ENCODE data around the gene EPHA5. TPM values are rescaled to one million over a fixed set of nuclear protein-coding genes. Genes with fewer than 3 reads are reported as not detected.

The EPHA5 gene
- total and polyA plus RNA-seq, 7 donors = 0.01 to 0.06 (median 0.01) TPM; not detected in 4

DNA sequence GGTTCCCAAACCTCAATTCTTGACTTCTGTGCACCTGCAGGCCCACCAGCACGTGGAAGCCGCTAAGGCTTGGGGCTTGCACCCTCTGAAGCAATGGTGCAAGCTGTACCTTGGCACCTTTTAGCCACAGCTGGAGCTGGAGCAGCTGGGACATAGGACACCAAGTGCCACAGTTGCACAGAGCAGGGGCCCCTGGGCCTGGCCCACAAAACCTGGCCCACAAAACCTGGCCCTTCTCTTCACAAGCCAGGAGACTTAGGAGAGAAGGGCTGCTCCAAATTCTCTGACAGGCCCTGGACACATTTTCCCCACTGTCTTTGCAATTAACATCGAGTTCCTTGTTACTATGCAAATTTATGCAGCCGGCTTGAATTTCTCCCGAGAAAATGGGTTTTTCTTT is 197.8 kb downstream of the EPHA5 start:
- no peak for DNase-seq
- Histone ChIP-seq H3K4me3 (no peak overlapping the region), H3K27me3 (ENCODE audit: insufficient read depth in 3 of 3, low read length in 2 of 3) (no peaks in the 10 kb centered on the region), H3K4me1 (no peaks in the 10 kb centered on the region), H3K9me3 (no peaks in the 10 kb centered on the region), H3K27ac (no peak overlapping the region), H3K36me3 (ENCODE audit: insufficient read depth in 1 of 2, low read depth in 1 of 2) (no peaks in the 10 kb centered on the region)
- WGBS, 3 donors = 84 to 89% (median 88%) methylated on average over 5 of the region's 5 CpGs
- TF ChIP-seq, protein P1, sequence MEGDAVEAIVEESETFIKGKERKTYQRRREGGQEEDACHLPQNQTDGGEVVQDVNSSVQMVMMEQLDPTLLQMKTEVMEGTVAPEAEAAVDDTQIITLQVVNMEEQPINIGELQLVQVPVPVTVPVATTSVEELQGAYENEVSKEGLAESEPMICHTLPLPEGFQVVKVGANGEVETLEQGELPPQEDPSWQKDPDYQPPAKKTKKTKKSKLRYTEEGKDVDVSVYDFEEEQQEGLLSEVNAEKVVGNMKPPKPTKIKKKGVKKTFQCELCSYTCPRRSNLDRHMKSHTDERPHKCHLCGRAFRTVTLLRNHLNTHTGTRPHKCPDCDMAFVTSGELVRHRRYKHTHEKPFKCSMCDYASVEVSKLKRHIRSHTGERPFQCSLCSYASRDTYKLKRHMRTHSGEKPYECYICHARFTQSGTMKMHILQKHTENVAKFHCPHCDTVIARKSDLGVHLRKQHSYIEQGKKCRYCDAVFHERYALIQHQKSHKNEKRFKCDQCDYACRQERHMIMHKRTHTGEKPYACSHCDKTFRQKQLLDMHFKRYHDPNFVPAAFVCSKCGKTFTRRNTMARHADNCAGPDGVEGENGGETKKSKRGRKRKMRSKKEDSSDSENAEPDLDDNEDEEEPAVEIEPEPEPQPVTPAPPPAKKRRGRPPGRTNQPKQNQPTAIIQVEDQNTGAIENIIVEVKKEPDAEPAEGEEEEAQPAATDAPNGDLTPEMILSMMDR (IDR thresholded peaks at IDR 0.05) = no peak
- intact Hi-C loops (cut with DNase I) = no loop called here
- ATAC-seq = no peak

DNA sequence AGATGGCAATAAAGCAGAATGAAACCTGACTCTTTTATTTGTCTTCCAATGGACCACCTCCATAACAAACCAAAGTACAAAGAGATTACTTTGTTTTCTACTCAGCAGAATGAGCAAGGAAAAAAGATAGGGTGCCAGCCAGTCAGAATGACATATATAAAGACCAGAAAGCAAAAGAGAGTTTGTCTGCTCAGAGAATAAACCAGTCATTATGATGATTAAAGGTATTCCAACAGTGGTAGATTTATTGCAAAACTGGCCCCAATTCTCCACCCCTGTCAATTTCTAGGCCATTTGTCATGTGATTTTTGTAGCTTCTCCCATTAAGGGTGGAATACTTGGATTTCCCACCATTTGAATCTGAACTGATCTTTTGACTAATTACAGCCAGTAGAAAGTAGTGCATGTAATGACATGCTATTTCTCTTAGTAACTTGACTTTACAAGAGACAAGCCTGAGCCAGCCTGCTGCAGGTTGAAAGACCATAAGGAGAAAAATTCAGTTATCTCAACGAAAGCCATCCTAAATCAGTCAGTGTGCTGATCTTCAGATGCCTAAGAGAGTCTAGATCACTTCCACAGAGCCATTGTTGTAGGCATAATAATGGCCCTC is 203.1 kb downstream of the EPHA5 start:
- no peaks in the 10 kb centered on the region for H3K9me3 ChIP-seq
- 38 to 47% (median 42%) methylated on average over 1 of the region's 1 CpG for WGBS, 3 donors
- TF ChIP-seq, protein P1 (IDR thresholded peaks at IDR 0.05) = no peak
- no peaks in the 10 kb centered on the region for H3K27me3 ChIP-seq (ENCODE audit: insufficient read depth in 3 of 3, low read length in 2 of 3)
- intact Hi-C loops (cut with DNase I) = no loop called here
- no peaks in the 10 kb centered on the region for H3K36me3 ChIP-seq (ENCODE audit: insufficient read depth in 1 of 2, low read depth in 1 of 2)
- no peak overlapping the region for H3K4me3 ChIP-seq
- no peaks in the 10 kb centered on the region for H3K4me1 ChIP-seq
- ATAC-seq = no peak
- H3K27ac ChIP-seq = no peak overlapping the region
- no peak for DNase-seq

DNA sequence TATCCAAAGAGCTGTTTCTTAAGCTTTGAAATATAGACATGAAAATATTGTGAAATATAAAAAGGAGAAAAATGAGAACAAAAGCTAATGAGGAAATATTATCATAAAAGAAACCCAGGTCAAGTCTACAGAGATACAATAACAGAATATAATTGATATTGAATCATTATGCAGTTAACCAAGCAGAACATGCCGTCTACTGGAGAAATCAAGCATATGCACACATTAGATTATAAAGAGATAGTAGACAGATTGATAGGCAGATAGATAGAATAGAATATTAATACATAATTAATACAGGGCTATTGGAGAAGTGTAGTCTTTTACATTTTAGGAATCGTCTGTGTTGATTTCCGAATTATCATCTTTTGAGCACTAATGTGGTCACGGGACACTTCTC is 208.5 kb downstream of the EPHA5 start:
- ATAC-seq = no peak

DNA sequence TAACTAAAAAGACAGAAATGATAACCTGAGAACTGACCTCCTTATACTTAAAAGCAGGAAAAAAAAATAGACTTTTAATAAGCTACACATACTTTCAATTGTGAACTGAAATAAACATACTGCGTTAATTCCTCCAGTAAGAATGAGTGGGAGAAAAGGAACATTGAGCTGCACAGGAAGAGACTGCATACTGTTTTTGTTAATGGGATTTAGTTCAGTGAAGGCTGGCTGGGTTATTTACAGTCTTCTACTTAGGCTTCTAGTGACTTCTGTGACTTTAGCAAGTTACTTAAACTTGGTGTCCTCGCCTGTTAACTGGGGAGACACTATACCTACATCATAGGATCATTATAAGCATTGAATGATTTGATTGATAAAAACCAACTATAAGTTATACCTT is 213.3 kb downstream of the EPHA5 start:
- no peaks in the 10 kb centered on the region for H3K4me1 ChIP-seq
- TF ChIP-seq, protein P1 (IDR thresholded peaks at IDR 0.05) = no peak
- H3K9me3 ChIP-seq = no peaks in the 10 kb centered on the region
- H3K4me3 ChIP-seq = no peak overlapping the region
- intact Hi-C loops (cut with DNase I) = no loop called here
- no peak for DNase-seq
- no peaks in the 10 kb centered on the region for H3K36me3 ChIP-seq (ENCODE audit: insufficient read depth in 1 of 2, low read depth in 1 of 2)
- 74 to 79% (median 78%) methylated on average over 2 of the region's 2 CpGs for WGBS, 3 donors
- H3K27ac ChIP-seq = no peak overlapping the region
- ATAC-seq = no peak
- no peaks in the 10 kb centered on the region for H3K27me3 ChIP-seq (ENCODE audit: insufficient read depth in 3 of 3, low read length in 2 of 3)

More for the DNA sequence above, 208.5 kb downstream of the EPHA5 start:
- Histone ChIP-seq H3K27ac (no peak overlapping the region), H3K4me1 (no peaks in the 10 kb centered on the region), H3K4me3 (no peak overlapping the region), H3K36me3 (ENCODE audit: insufficient read depth in 1 of 2, low read depth in 1 of 2) (no peaks in the 10 kb centered on the region), H3K27me3 (ENCODE audit: insufficient read depth in 3 of 3, low read length in 2 of 3) (no peaks in the 10 kb centered on the region), H3K9me3 (no peaks in the 10 kb centered on the region)
- TF ChIP-seq, protein P1 (IDR thresholded peaks at IDR 0.05) = no peak
- intact Hi-C loops (cut with DNase I) = no loop called here
- no peak for DNase-seq
- 78 to 87% (median 84%) methylated on average over 4 of the region's 4 CpGs for WGBS, 3 donors

DNA sequence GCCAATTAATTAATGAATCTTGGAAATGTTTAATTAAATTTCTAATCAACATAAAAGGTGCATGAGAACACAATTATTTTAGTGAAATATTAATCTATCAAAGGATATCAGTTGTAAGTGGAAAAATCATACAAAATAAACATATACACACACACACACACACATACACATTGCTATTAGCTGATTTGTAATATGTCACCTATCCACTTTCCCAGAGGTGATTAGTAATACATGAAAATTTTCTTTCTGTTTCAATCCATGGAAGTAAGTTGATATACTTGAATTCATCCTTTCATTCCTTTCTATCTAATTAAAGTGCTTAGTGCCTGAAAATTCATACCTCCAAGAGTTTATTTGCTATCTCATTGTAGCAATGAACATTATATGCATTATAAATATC is 213.7 kb downstream of the EPHA5 start:
- Histone ChIP-seq H3K9me3 (no peaks in the 10 kb centered on the region), H3K27me3 (ENCODE audit: insufficient read depth in 3 of 3, low read length in 2 of 3) (no peaks in the 10 kb centered on the region), H3K4me1 (no peaks in the 10 kb centered on the region), H3K36me3 (ENCODE audit: insufficient read depth in 1 of 2, low read depth in 1 of 2) (no peaks in the 10 kb centered on the region), H3K27ac (no peak overlapping the region), H3K4me3 (no peak overlapping the region)
- DNase-seq (no peak), ATAC-seq (no peak)
- intact Hi-C loops (cut with DNase I) = no loop called here
- TF ChIP-seq, protein P1 (IDR thresholded peaks at IDR 0.05) = no peak

Measured in psoas muscle (tissue), 8 donors.